SK-N-SH (cell line): ENCODE results near the gene PVRIG. TPM values are rescaled to one million over a fixed set of nuclear protein-coding genes. Genes with fewer than 3 reads are reported as not detected.

Experiments
- CTCF ChIA-PET: fragments of 300-600, 350-600 bp; formaldehyde crosslinking; extraction: SDS; loops from one replicate; lab custom pipeline; 2021; lab: Yijun Ruan, JAX
- POLR2A ChIA-PET: fragments of 350-600 bp; sonication (Branson Sonifier 250); formaldehyde crosslinking; extraction: SDS; loops from one replicate; lab custom pipeline; 2020; ENCODE audit warnings: antibody characterized with exemption, inconsistent platforms; lab: Yijun Ruan, JAX
- DNase-seq: peaks from one replicate; pipeline ENCODE4 v3.0.0; 2012
- H2AFZ ChIP-seq: fragments of 200-600 bp; sonication (generic); 2 replicates; pipeline ENCODE4 v1.8.1; 2016; ENCODE audit warnings: antibody characterized with exemption, mild to moderate bottlenecking, low read depth
- H3F3A ChIP-seq: fragments of 200-600 bp; sonication (generic); replicated peaks from 2 replicates; pipeline ENCODE3; 2016; ENCODE audit warnings: antibody characterized with exemption, mild to moderate bottlenecking; ENCODE audit not compliant: insufficient read depth
- H3K27ac ChIP-seq, 2 experiments: fragments of 200-500 bp in 1 of 2; fragments of 200-600 bp in 1 of 2; sonication (Bioruptor generic) in 1 of 2; sonication (generic), shearing (Covaris generic) in 1 of 2; 2 replicates each; pipeline versions ENCODE4 v1.5.1 to v1.6.1; 2014 to 2016; ENCODE audit warnings: low read depth in 2 of 2, inconsistent platforms in 1 of 2, low read length in 1 of 2, mild to moderate bottlenecking in 1 of 2, mixed read lengths in 1 of 2
- H3K27me3 ChIP-seq: fragments of 200-600 bp; sonication (generic), shearing (Covaris generic); 2 replicates; pipeline ENCODE4 v1.6.1; 2016; ENCODE audit warnings: mixed run types; ENCODE audit not compliant: insufficient read depth
- H3K36me3 ChIP-seq, 2 experiments: fragments of 200-500 bp in 1 of 2; fragments of 200-600 bp in 1 of 2; sonication (Bioruptor generic) in 1 of 2; sonication (generic) in 1 of 2; replicated peaks in 1 of 2; 2 replicates each; pipeline versions ENCODE3 to v1.5.1; 2014 to 2016; ENCODE audit warnings: low read length in 1 of 2, mild to moderate bottlenecking in 1 of 2; ENCODE audit not compliant: insufficient read depth in 2 of 2, control insufficient read depth in 1 of 2
- H3K4me1 ChIP-seq, 2 experiments: fragments of 200-500 bp in 1 of 2; fragments of 200-600 bp in 1 of 2; sonication (Bioruptor generic) in 1 of 2; sonication (generic), shearing (Covaris generic) in 1 of 2; 2 replicates each; pipeline versions ENCODE4 v1.5.1 to v1.6.1; 2014 to 2016; ENCODE audit warnings: low read depth in 1 of 2, low read length in 1 of 2, mixed run types in 1 of 2; ENCODE audit not compliant: insufficient read depth in 2 of 2, control insufficient read depth in 1 of 2
- H3K4me2 ChIP-seq: fragments of 200-600 bp; sonication (generic), shearing (Covaris generic); 2 replicates; pipeline ENCODE4 v1.6.1; 2017; ENCODE audit warnings: mixed run types
- H3K4me3 ChIP-seq, 2 experiments: fragments of 200-500 bp in 1 of 2; fragments of 200-600 bp in 1 of 2; sonication (Bioruptor generic) in 1 of 2; sonication (generic), shearing (Covaris generic) in 1 of 2; 2 replicates each; pipeline versions ENCODE4 v1.5.1 to v1.8.1; 2014 to 2016; ENCODE audit warnings: low read depth in 2 of 2, inconsistent platforms in 1 of 2, low read length in 1 of 2, mild to moderate bottlenecking in 1 of 2, mixed read lengths in 1 of 2, moderate library complexity in 1 of 2
- H3K79me2 ChIP-seq: fragments of 200-600 bp; sonication (generic); 2 replicates; pipeline ENCODE4 v1.8.1; 2017; ENCODE audit warnings: mild to moderate bottlenecking; ENCODE audit not compliant: insufficient read depth
- H3K9ac ChIP-seq: fragments of 200-600 bp; sonication (generic); 2 replicates; pipeline ENCODE4 v1.6.1; 2017; ENCODE audit warnings: mixed run types
- H3K9me2 ChIP-seq: fragments of 200-600 bp; sonication (generic); 2 replicates; pipeline ENCODE4 v1.6.1; 2017; ENCODE audit warnings: mixed run types
- H3K9me3 ChIP-seq: fragments of 200-600 bp; sonication (generic); 2 replicates; pipeline ENCODE4 v1.6.1; 2017; ENCODE audit warnings: mixed run types, mild to moderate bottlenecking, moderate library complexity
- H4K20me1 ChIP-seq: fragments of 200-600 bp; sonication (generic); 2 replicates; pipeline ENCODE4 v1.6.1; 2017; ENCODE audit warnings: mild to moderate bottlenecking, mixed run types; ENCODE audit not compliant: insufficient read depth
- CHD2 ChIP-seq: fragments of 150-350 bp; IDR thresholded peaks from 2 replicates; pipeline ENCODE4 v1.6.1; 2018; ENCODE audit warnings: low read length; ENCODE audit not compliant: partially characterized antibody
- ELF1 ChIP-seq: IDR thresholded peaks from 2 replicates; pipeline ENCODE4 v1.4.0; 2012
- FOXM1 ChIP-seq: IDR thresholded peaks from 2 replicates; pipeline ENCODE4 v1.4.0; 2012; ENCODE audit warnings: low read depth, mild to moderate bottlenecking
- IRF3 ChIP-seq: fragments of 150-350 bp; IDR thresholded peaks from 2 replicates; pipeline ENCODE4 v1.6.1; 2016; ENCODE audit warnings: mild to moderate bottlenecking, low read depth, low read length
- MEF2A ChIP-seq: IDR thresholded peaks from 2 replicates; pipeline ENCODE4 v1.4.0; 2012; ENCODE audit warnings: low read depth, borderline replicate concordance
- NFIC ChIP-seq: IDR thresholded peaks from 2 replicates; pipeline ENCODE4 v1.4.0; 2012; ENCODE audit warnings: borderline replicate concordance
- POLR2AphosphoS5 ChIP-seq: IDR thresholded peaks from 2 replicates; pipeline ENCODE4 v1.6.1; 2012; ENCODE audit warnings: low read depth, low read length
- RAD21 ChIP-seq: IDR thresholded peaks from 2 replicates; pipeline ENCODE4 v1.6.1; 2012; ENCODE audit warnings: mild to moderate bottlenecking, low read length
- TAF1 ChIP-seq: IDR thresholded peaks from 2 replicates; pipeline ENCODE4 v1.6.1; 2012; ENCODE audit warnings: low read depth, mild to moderate bottlenecking, low read length, moderate library complexity, borderline replicate concordance
- TCF12 ChIP-seq: IDR thresholded peaks from 2 replicates; pipeline ENCODE4 v1.4.0; 2012
- USF1 ChIP-seq: IDR thresholded peaks from 2 replicates; pipeline ENCODE4 v1.4.0; 2012; ENCODE audit warnings: low read depth, borderline replicate concordance
- ZBTB33 ChIP-seq: IDR thresholded peaks from 2 replicates; pipeline ENCODE4 v1.4.0; 2012; ENCODE audit warnings: low read depth, borderline replicate concordance
- WGBS: methylation state at CpG from one replicate; pipeline ENCODE4 v1.1.6; 2017; ENCODE audit warnings: low lambda C conversion rate; 5-methylcytosine and 5-hydroxymethylcytosine counted together
- polyA plus RNA-seq, 3 experiments: library from polyadenylated mRNA; depleted of rRNA; stranded (reverse); fragments of >200 nt; gene quantifications; 2 replicates each; pipeline ENCODE4 v1.2.3, GENCODE V29; 2012
- TF ChIP-seq, protein P1 (sequence below): fragments of 150-350 bp; IDR thresholded peaks from 2 replicates; pipeline ENCODE4 v1.6.1; 2017; ENCODE audit warnings: antibody characterized with exemption, low read length, low read depth, borderline replicate concordance
- TF ChIP-seq, protein P2 (sequence below): IDR thresholded peaks from 2 replicates; pipeline ENCODE4 v1.6.1; 2012; ENCODE audit warnings: mild to moderate bottlenecking, low read depth, low read length, moderate library complexity

Gene PVRIG
- polyA plus RNA-seq, 1 of the 3 experiments (the other 2 are of a cell fraction) = not detected

DNA sequence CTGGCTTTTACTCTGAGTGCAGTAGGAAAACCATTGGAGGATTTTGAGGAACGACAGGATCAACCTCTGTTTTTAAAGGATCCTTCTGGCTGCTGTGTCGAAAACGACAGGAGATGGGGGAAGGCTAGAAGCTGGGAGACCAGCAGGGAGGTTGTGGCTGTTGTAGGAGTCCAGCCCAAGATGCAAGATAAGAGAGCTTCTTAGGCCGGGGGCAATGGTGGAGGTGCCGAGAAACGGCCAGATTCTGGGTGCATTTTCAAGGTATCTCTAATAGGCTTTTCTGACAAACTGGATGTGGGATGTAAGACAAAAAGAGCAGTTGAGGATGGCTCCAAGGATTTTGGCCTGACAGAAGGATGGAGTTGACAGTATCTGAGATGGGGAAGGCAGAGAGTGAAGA lies 10.3 kb upstream of the PVRIG start (continued):
- TF ChIP-seq, protein P1, sequence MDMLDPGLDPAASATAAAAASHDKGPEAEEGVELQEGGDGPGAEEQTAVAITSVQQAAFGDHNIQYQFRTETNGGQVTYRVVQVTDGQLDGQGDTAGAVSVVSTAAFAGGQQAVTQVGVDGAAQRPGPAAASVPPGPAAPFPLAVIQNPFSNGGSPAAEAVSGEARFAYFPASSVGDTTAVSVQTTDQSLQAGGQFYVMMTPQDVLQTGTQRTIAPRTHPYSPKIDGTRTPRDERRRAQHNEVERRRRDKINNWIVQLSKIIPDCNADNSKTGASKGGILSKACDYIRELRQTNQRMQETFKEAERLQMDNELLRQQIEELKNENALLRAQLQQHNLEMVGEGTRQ = no peak
- TF ChIP-seq ZBTB33 (no peak), USF1 (no peak)

- WGBS = 93% methylated on average over 5 of the region's 5 CpGs
- H3K4me3 ChIP-seq = no peak overlapping the region
These were observed 8.9 kb upstream of the PVRIG start for GRCh38 chr7:100210805-100211204.

DNA sequence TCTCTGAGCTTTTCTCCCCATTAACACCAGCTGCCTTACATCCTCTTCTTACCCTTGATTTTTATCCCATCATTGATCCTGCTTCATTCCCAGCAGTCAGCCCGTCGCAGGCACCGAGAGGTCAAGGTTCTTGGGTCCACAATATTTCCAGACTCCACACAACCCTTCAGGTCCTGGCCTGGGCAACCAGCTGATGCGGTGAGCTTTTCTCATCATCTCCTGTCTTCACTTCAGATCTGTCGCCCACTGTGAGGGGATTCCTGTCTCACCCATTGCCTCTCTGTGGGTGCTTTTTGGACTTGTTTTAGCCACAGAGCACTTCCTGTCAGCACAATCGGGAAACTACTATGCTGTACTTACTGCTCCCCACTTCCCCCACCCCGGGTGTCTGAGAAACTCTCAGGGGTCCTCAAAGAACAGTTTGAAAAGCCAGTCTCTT lies 8.4 kb upstream of the PVRIG start:
- H3K4me2 ChIP-seq = no peak overlapping the region
- no peak overlapping the region for H3K4me3 ChIP-seq
- no peak overlapping the region for H2AFZ ChIP-seq
- no peaks in the 10 kb centered on the region for H4K20me1 ChIP-seq
- H3K27me3 ChIP-seq = no peaks in the 10 kb centered on the region
- H3K9ac ChIP-seq = no peak overlapping the region
- H3K36me3 ChIP-seq = no peaks in the 10 kb centered on the region
- H3K27ac ChIP-seq = no peak overlapping the region
- CTCF ChIA-PET = interaction anchor here (0.7 to 15.9 kb wide), 2 partner anchors 34 to 77 kb away, joined by 3 to 262 read pairs; partner anchors contain the start of gene GPC2
- H3K4me1 ChIP-seq = no peaks in the 10 kb centered on the region; a peak in 1 of 4 replicates
- WGBS = 94% methylated on average over 7 of the region's 7 CpGs
- H3K9me2 ChIP-seq = no peaks in the 10 kb centered on the region
- DNase-seq = no peak
- POLR2A ChIA-PET = no interaction called here
- no peaks in the 10 kb centered on the region for H3K9me3 ChIP-seq
- H3K79me2 ChIP-seq = no peaks in the 10 kb centered on the region
- H3F3A ChIP-seq = no peaks in the 10 kb centered on the region
- TF ChIP-seq CHD2 (no peak), POLR2AphosphoS5 (no peak), FOXM1 (no peak), ZBTB33 (no peak), MEF2A (no peak), TAF1 (no peak), TCF12 (no peak), IRF3 (no peak), ELF1 (no peak), RAD21 (no peak), NFIC (no peak)
- TF ChIP-seq, protein P2, sequence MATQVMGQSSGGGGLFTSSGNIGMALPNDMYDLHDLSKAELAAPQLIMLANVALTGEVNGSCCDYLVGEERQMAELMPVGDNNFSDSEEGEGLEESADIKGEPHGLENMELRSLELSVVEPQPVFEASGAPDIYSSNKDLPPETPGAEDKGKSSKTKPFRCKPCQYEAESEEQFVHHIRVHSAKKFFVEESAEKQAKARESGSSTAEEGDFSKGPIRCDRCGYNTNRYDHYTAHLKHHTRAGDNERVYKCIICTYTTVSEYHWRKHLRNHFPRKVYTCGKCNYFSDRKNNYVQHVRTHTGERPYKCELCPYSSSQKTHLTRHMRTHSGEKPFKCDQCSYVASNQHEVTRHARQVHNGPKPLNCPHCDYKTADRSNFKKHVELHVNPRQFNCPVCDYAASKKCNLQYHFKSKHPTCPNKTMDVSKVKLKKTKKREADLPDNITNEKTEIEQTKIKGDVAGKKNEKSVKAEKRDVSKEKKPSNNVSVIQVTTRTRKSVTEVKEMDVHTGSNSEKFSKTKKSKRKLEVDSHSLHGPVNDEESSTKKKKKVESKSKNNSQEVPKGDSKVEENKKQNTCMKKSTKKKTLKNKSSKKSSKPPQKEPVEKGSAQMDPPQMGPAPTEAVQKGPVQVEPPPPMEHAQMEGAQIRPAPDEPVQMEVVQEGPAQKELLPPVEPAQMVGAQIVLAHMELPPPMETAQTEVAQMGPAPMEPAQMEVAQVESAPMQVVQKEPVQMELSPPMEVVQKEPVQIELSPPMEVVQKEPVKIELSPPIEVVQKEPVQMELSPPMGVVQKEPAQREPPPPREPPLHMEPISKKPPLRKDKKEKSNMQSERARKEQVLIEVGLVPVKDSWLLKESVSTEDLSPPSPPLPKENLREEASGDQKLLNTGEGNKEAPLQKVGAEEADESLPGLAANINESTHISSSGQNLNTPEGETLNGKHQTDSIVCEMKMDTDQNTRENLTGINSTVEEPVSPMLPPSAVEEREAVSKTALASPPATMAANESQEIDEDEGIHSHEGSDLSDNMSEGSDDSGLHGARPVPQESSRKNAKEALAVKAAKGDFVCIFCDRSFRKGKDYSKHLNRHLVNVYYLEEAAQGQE = no peak

More at GRCh38 chr7:100210805-100211204, 8.9 kb upstream of the PVRIG start:
- no peak overlapping the region for H3K4me2 ChIP-seq
- H3F3A ChIP-seq = no peaks in the 10 kb centered on the region
- CTCF ChIA-PET = interaction anchor here (0.7 to 15.9 kb wide), 4 partner anchors 8 to 197 kb away, joined by 3 to 262 read pairs (median 3); partner anchors contain the start of gene GPC2
- POLR2A ChIA-PET = interaction anchor here (0.6 kb wide), 1 partner anchor 10 kb away, joined by 3 read pairs; no protein-coding TSS in a partner anchor
- no peak for DNase-seq
- no peaks in the 10 kb centered on the region for H3K27me3 ChIP-seq
- no peaks in the 10 kb centered on the region for H3K9me2 ChIP-seq
- H3K9ac ChIP-seq = no peak overlapping the region
- H3K9me3 ChIP-seq = no peaks in the 10 kb centered on the region
- no peaks in the 10 kb centered on the region for H4K20me1 ChIP-seq
- H2AFZ ChIP-seq = no peak overlapping the region
- TF ChIP-seq TAF1 = no peak
- TF ChIP-seq, all 33 proteins: peak for 0
- Histone ChIP-seq H3K36me3 (no peaks in the 10 kb centered on the region), H3K79me2 (no peaks in the 10 kb centered on the region), H3K4me1 (no peaks in the 10 kb centered on the region; a peak in 1 of 4 replicates), H3K27ac (no peak overlapping the region)
